DLD1 (cell line): ENCODE measurements around the gene FLNB.
"Not testable (repeated sequence)": the region's sequence is repeated elsewhere in the genome, so short reads cannot be mapped to it uniquely, and the experiment has no call there.

Source experiments
- in situ Hi-C: cut with HindIII; loops from 2 replicates; pipeline ENCODE4 v1.10.0; 2017; ENCODE audit warnings: low sequenced_read_pairs

Gene FLNB

DNA sequence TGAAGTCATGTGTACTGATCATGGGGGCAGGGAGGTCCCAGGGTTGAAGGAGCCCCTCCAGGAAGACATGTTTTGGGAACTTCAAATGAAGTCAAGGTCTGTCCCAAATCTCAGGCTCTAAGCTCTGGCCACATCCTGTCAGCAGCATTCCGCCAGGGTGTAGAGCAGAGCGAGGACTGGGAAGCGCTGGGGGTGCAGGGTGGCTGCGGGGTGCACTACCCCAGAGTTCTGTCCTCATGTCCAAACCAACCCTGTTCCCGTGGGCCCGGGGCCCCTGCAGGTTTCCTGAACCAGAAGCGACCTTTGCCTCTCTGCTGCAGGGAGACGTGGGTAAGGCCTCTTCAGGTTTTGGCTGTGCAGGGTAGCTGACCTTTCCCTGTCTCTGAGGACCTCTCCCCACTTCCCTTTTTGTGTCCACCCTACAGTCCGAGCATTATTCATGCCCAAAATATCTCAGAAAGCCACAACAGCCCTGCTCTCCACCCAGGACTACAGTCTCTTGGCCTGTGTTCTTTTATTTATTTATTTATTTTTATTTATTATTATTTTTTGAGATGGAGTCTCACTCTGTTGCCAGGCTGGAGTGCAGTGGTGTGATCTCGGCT, 26.6 kb upstream of the FLNB start:
- in situ Hi-C loops = no loop called here

- in situ Hi-C loops = no loop called here
Measured at GRCh38 chr3:57982561-57983243, 25.5 kb upstream of the FLNB start.

DNA sequence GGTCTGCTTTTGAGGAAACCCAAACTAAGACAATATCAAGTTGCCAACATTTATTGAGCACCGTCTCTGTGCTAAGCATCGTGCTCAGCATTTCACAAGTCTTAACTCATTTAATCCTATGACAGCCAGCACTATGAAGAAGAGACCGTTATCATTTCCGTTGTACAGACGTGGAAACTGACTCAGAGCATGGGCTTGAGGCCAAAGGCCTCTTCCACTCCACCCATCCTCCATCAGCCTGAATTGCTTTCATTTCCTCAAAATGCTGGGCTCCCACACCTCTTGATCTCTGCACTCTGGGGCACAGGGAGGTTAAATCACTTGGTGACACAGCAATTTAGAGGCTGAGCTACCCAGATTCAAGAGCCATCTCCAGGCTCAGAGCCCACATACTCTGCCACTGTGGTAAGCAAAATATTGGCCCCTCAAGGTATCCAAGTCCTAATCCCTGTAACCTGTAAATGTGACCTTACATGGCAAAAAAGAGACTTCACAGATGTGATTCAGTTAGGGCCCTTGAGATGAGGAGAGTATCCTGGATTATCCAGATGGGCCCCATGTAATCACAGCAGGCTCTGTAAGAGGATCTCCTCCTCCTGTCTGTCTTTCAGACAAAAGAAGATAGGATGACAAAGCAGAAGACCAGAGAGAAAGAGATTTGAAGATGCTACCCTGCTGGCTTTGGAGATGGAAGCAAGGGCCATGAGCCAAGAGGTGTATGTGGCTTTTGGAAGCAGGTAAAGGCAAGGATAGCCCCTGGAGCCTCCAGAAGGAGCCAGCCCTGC, 24.3 kb upstream of the FLNB start:
- in situ Hi-C loops = no loop called here

DNA sequence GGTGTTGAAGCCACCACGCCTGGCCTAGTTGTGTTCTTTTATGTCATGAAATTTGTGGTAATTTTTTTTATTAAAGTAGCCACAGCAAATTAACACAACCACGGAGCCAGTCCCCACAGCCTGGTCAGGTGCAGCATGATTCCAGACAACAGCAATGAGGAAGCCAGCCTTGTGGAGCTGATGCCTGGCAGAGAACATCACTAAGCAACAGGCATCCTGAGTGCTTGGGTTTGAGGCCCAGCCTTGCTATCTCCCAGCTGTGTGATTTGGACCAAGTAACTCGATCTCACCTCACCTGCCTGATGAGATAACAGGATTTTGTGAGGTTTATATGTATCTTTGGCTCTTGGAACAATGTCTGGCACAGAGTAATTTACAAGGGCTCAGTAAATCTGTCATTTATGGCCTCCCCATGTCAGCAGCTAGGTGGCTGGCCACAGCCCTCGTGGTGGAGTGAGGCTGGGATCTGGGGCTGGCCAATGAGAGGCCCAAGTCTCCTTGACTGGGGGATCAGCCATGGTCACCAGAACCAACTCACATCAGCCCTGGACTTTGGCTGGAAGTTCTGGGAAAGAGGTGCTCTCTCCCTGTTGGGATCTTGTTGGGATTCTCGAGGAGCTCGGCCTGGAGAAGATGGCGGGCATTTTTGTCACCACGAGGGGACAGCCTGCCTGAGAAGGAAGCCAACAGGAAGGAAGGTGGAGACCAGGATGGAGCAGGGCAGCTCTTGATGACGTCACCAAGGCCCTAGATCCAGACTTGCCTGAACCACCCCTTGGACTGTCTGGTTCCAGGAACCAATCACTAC, 22.8 kb upstream of the FLNB start:
- in situ Hi-C loops = no loop called here

GRCh38 chr3:57985984-57986246, 22.3 kb upstream of the FLNB start:
- in situ Hi-C loops = no loop called here

- in situ Hi-C loops = no loop called here
Measured at GRCh38 chr3:57986261-57986660, 22.0 kb upstream of the FLNB start.

GRCh38 chr3:57989198-57989597, 19.0 kb upstream of the FLNB start:
- in situ Hi-C loops = not testable (repeated sequence)

- in situ Hi-C loops = no loop called here
Measured at GRCh38 chr3:57989646-57990045, 18.6 kb upstream of the FLNB start.

DNA sequence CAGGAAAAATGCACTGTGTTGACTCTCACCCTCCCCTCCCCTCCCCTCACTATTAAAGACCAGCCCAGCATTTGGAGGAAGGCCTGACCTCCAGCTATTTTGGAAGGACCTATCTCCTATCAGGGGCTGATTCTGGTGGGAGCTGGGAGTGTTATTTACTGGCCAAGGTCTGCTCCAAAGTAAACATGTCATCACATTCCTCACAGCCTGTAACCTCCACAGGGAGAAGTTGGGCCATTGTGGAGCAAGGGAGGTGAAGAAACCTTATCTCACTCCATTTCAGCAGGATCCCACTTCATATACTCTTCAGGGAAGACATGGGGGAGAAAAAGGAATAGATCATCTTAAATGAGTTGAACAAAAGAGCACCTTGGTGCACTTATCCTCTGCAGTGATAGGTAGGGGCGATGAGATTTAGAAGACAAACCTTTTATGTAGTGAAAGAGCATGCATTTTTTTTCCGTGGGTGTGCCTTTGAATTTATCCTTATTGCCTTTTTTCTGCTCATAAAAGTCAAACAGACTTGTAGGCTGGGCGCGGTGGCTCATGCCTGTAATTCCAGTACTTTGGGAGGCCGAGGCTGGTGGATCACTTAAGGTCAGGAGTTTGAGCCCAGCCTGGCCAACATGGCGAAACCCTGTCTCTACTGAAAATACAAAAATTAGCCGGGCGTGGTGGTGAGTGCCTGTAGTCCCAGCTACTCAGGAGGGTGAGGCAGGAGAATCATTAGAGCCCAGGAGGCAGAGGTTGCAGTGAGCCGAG, 15.6 kb upstream of the FLNB start:
- in situ Hi-C loops = no loop called here

DNA sequence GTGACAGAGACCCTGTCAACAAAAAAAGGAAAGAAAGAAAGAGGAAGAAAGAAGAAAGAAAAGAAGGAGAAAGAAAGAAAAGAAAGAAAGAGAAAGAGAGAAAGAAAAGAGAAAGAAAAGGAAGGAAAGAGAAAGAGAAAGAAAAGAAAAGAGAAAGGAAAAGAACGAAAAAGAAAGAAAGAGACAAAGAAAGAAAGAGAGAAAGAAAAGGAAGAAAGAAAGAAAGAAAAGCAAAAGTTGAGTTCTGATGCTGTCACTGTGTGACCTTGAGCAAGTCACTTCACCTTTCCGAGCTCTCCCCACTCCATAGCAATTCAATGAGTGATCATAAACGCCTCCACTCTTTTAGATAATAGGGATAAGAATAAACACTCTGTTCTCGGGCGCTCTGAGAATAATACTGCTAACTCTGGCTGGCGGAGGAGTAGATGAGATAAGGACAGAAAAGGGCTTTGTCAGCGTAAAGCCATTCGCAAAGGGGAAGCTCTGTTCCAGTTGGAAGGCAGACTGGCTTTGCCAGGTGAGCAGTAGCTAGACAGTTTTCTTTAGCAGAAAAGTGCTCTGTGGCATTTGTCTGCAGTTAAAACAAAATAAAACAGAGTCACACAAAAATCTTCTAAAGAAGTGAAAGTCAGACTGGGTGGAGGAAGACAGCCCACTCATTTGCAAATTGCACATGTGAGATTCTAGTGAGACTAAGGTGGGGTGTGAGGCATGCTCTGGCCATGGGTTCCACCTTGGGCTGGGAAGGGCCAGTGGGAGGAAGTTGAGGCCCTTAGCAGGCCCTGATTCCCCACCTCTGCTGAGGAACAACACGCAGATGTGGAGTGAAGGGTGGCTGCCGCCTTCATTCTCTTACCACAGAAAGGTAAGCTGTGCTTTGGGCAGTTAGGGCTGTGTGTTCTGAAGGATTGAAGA, 9.6 kb upstream of the FLNB start:
- in situ Hi-C loops = no loop called here

GRCh38 chr3:57999417-58000115, 8.7 kb upstream of the FLNB start:
- in situ Hi-C loops = loop anchor here (25.0 kb wide), 1 partner anchor 163 kb away; no protein-coding TSS in a partner anchor

DNA sequence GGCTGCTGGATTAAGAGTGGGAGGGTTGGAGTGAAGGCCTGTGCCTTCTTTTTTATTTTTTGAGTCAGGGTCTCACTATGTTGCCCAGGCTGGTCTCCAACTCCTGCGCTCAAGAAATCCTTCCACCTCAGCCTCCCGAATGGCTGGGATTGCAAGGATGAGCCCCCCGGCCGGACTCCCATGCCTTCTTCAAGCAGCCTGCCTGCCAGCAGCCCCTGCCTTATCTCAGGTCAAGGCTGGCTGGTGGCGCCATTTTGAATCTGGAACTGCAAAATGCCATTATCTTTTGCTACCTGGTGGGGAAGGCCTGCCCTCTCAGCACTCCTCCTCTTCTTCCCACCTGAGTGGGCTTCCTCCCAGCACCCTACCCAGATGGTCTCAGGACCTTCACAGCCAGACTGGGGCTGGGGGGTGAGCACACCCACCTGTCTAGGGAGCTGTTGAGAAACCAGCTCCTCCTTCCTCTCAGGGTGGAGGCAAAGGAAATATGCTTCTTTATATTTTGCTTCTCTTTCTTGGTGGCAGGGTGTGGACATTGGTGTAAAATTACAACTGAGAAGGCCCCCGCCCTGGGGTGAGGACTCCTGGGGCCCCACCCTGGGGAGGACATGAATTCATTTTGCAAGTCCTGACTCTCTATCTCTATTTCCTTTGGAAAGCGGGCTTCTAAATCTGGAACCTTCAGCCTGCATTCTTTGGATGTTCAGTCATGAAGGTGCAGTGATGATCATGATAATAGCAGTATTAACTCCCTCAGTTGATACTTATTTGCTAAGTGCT, 7.7 kb upstream of the FLNB start:
- in situ Hi-C loops = loop anchor here (25.0 kb wide), 1 partner anchor 162 kb away; no protein-coding TSS in a partner anchor

DNA sequence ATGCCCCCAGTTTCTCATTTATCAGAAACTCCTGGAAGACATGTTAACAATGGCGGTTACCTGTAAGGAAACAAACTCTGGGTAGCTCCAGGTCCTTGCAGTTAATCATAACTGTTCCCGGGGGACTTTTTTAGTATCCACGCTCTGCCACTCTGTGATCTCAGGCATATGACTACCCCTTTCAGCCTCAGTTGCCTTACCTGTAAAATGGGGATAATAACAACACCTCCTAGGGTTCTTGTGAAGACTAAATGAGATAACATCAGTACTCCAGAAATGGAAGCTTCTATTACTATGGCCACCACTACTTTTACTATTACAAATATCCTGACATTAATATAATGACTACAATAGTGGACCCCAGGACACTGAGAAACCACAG, 7.1 kb upstream of the FLNB start:
- in situ Hi-C loops = loop anchor here (25.0 kb wide), 1 partner anchor 161 kb away; no protein-coding TSS in a partner anchor

GRCh38 chr3:58001979-58002378, 6.2 kb upstream of the FLNB start:
- in situ Hi-C loops = loop anchor here (25.0 kb wide), 1 partner anchor 160 kb away; no protein-coding TSS in a partner anchor

GRCh38 chr3:58003093-58003492, 5.1 kb upstream of the FLNB start:
- in situ Hi-C loops = loop anchor here (25.0 kb wide), 1 partner anchor 159 kb away; no protein-coding TSS in a partner anchor

DNA sequence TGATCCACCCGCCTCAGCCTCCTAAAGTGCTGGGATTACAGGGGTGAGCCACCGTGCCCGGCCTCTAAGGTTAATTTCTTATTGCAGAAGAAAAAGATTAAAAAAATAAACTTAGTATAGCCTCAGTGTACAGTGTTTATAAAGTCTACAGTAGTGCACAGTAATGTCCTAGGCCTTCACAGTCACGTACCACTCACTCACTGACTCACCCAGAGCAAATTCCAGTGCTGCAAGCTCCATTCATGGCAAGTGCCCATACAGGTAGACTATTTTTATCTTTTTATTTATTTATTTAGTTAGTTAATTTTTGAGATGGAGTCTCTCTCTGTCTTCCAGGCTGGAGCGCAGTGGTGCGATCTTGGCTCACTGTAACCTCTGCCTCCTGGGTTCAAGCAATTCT, 3.2 kb upstream of the FLNB start:
- in situ Hi-C loops = loop anchor here (25.0 kb wide), 1 partner anchor 157 kb away; no protein-coding TSS in a partner anchor

GRCh38 chr3:58005669-58006068, 2.6 kb upstream of the FLNB start:
- in situ Hi-C loops = loop anchor here (25.0 kb wide), 1 partner anchor 157 kb away; no protein-coding TSS in a partner anchor

DNA sequence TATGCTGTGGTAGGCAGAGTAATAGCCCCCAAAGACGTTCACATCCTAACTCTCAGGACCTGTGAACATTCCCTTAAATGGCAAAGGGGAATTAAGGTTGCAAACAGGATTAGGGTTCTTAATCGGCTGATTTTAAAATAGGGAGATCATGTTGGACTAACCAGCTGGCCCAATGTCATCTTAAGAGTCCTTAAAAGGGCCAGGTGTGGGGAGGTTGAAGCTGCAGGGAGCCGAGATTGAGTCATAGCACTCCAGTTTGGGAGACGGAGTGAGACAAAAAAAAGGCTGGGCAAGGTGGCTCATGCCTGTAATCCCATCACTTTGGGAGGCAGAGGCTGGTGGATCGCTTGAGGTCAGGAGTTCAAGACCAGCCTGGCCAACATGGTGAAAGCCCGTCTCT, 1.6 kb upstream of the FLNB start:
- in situ Hi-C loops = loop anchor here (25.0 kb wide), 1 partner anchor 156 kb away; no protein-coding TSS in a partner anchor
